ENCODE measurements around the gene POU2F1. TPM values are rescaled to one million over a fixed set of nuclear protein-coding genes. Genes with fewer than 3 reads are reported as not detected.

Gene POU2F1
- total and polyA plus RNA-seq, 2 experiments from 2014 or later: 38.8 to 66.1 TPM

GRCh38 chr1:167230437-167230836 is 9.8 kb downstream of the POU2F1 start:
- no peak overlapping the region for H3K27ac ChIP-seq (ENCODE audit: low read depth)
- ATAC-seq: no peak
- H2AFZ ChIP-seq: no peak overlapping the region
- H4K20me1 ChIP-seq (replicated peaks; ENCODE audit: insufficient read depth): peaks cover 33% of the 10 kb centered on the region
- H3K27me3 ChIP-seq (ENCODE audit: insufficient read depth): no peaks in the 10 kb centered on the region
- Mint-ChIP-seq H3K4me1 (peaks cover 73% of the 10 kb centered on the region), H3K4me3 (no peak overlapping the region), H3K27ac (no peak overlapping the region), H3K9me3 (no peaks in the 10 kb centered on the region), H3K36me3 (ENCODE audit: low read depth) (no peaks in the 10 kb centered on the region), H3K27me3 (ENCODE audit: insufficient read depth, low read depth, poor library complexity) (no peaks in the 10 kb centered on the region)
- no peaks in the 10 kb centered on the region for H3K9me2 ChIP-seq (ENCODE audit: insufficient read depth)
- TF ChIP-seq EZH2 (IDR thresholded peaks at IDR 0.05; ENCODE audit: low read depth, unreplicated experiment): no peak
- no peak for TF ChIP-seq NANOG (IDR thresholded peaks at IDR 0.05; ENCODE audit: borderline replicate concordance)
- TF ChIP-seq CTCF (conservative IDR thresholded peaks at IDR 0.05; ENCODE audit: low read depth in 2 of 2): no peak
- H3K4me1 ChIP-seq (ENCODE audit: insufficient read depth): peaks cover 82% of the 10 kb centered on the region
- 0 out of 2 replicates have a peak overlapping the region, but pooled peaks have one; percentile 61 for H3K4me2 ChIP-seq
- H3K79me2 ChIP-seq (replicated peaks; ENCODE audit: insufficient read depth): peaks cover 100% of the 10 kb centered on the region
- H3K36me3 ChIP-seq (ENCODE audit: insufficient read depth): no peaks in the 10 kb centered on the region
- no peak for DNase-seq (ENCODE audit: low spot score)
- no peak overlapping the region for H3K4me3 ChIP-seq
- no peaks in the 10 kb centered on the region for H3F3A ChIP-seq (replicated peaks; ENCODE audit: low read depth)

GRCh38 chr1:167231873-167232450 is 11.3 kb downstream of the POU2F1 start:
- no peak for DNase-seq (ENCODE audit: low spot score)
- ATAC-seq: no peak
- H3K36me3 ChIP-seq (ENCODE audit: insufficient read depth): no peaks in the 10 kb centered on the region
- H3K79me2 ChIP-seq (replicated peaks; ENCODE audit: insufficient read depth): peaks cover 100% of the 10 kb centered on the region
- peaks cover 82% of the 10 kb centered on the region for H3K4me1 ChIP-seq (ENCODE audit: insufficient read depth)
- H2AFZ ChIP-seq: no peak overlapping the region
- H3K27me3 ChIP-seq (ENCODE audit: insufficient read depth): no peaks in the 10 kb centered on the region
- H3K4me2 ChIP-seq: no peak overlapping the region; the same call in 1 of the 2 replicates
- no peak overlapping the region for H3K4me3 Mint-ChIP-seq
- no peaks in the 10 kb centered on the region for H3F3A ChIP-seq (replicated peaks; ENCODE audit: low read depth)
- H3K9me3 Mint-ChIP-seq: no peaks in the 10 kb centered on the region
- no peak for TF ChIP-seq EZH2 (IDR thresholded peaks at IDR 0.05; ENCODE audit: low read depth, unreplicated experiment)
- TF ChIP-seq CREB1 (CRISPR knock-in tag; IDR thresholded peaks at IDR 0.05; ENCODE audit: low read depth): no peak
- TF ChIP-seq ZNF114 (CRISPR knock-in tag; IDR thresholded peaks at IDR 0.05): no peak
- TF ChIP-seq ETS1 (IDR thresholded peaks at IDR 0.05): no peak
- H3K36me3 Mint-ChIP-seq (ENCODE audit: low read depth): no peaks in the 10 kb centered on the region
- H3K4me1 Mint-ChIP-seq: peaks cover 69% of the 10 kb centered on the region
- H3K27ac ChIP-seq (ENCODE audit: low read depth): no peak overlapping the region
- no peaks in the 10 kb centered on the region for H3K27me3 Mint-ChIP-seq (ENCODE audit: insufficient read depth, low read depth, poor library complexity)
- H3K9me2 ChIP-seq (ENCODE audit: insufficient read depth): no peaks in the 10 kb centered on the region
- no peak overlapping the region for H3K27ac Mint-ChIP-seq
- peaks cover 44% of the 10 kb centered on the region for H4K20me1 ChIP-seq (replicated peaks; ENCODE audit: insufficient read depth)
- H3K4me3 ChIP-seq: no peak overlapping the region

- Mint-ChIP-seq H3K4me1 (peaks cover 66% of the 10 kb centered on the region), H3K9me3 (no peaks in the 10 kb centered on the region), H3K27ac (no peak overlapping the region), H3K36me3 (ENCODE audit: low read depth) (no peaks in the 10 kb centered on the region), H3K27me3 (ENCODE audit: insufficient read depth, low read depth, poor library complexity) (no peaks in the 10 kb centered on the region), H3K4me3 (no peak overlapping the region)
- Histone ChIP-seq H3K36me3 (ENCODE audit: insufficient read depth) (no peaks in the 10 kb centered on the region), H2AFZ (no peak overlapping the region), H3K27me3 (ENCODE audit: insufficient read depth) (no peaks in the 10 kb centered on the region), H3K4me2 (no peak overlapping the region), H3K4me1 (ENCODE audit: insufficient read depth) (peaks cover 76% of the 10 kb centered on the region), H3F3A (replicated peaks; ENCODE audit: low read depth) (no peaks in the 10 kb centered on the region), H3K79me2 (replicated peaks; ENCODE audit: insufficient read depth) (peaks cover 100% of the 10 kb centered on the region), H3K9me2 (ENCODE audit: insufficient read depth) (no peaks in the 10 kb centered on the region), H3K27ac (ENCODE audit: low read depth) (no peak overlapping the region), H3K4me3 (no peak overlapping the region), H4K20me1 (replicated peaks; ENCODE audit: insufficient read depth) (peaks cover 49% of the 10 kb centered on the region)
- DNase-seq (ENCODE audit: low spot score): no peak
- no peak for ATAC-seq
- no peak for TF ChIP-seq ZNF462 (CRISPR knock-in tag; IDR thresholded peaks at IDR 0.05)
- TF ChIP-seq EZH2phosphoT487 (IDR thresholded peaks at IDR 0.05; ENCODE audit: unreplicated experiment): no peak
Measured at GRCh38 chr1:167232801-167233200, 12.1 kb downstream of the POU2F1 start.
